Loucy (cell line): Measurements from ENCODE around the gene OR9A2.

Experiments used
- H2AFZ ChIP-seq: fragments of 200-600 bp; sonication (generic); 2 replicates; pipeline ENCODE4 v1.6.0; 2016; ENCODE audit warnings: antibody characterized with exemption, mild to moderate bottlenecking, low read length, moderate library complexity
- H3F3A ChIP-seq: fragments of 200-600 bp; 2 replicates; pipeline ENCODE4 v1.6.0; 2016; ENCODE audit warnings: antibody characterized with exemption, low read depth, mild to moderate bottlenecking
- H3K27me3 ChIP-seq: fragments of 200-600 bp; sonication (generic); 2 replicates; pipeline ENCODE4 v1.6.1; 2014; ENCODE audit warnings: low read length, mild to moderate bottlenecking; ENCODE audit not compliant: insufficient read depth, poor library complexity, severe bottlenecking
- H3K36me3 ChIP-seq: fragments of 200-600 bp; sonication (generic); 2 replicates; pipeline ENCODE4 v1.6.1; 2016; ENCODE audit warnings: low read length; ENCODE audit not compliant: insufficient read depth
- H3K4me1 ChIP-seq: fragments of 200-600 bp; sonication (generic); 2 replicates; pipeline ENCODE4 v1.5.1; 2014; ENCODE audit warnings: low read length, mild to moderate bottlenecking; ENCODE audit not compliant: insufficient read depth, poor library complexity, severe bottlenecking
- H3K4me2 ChIP-seq: fragments of 200-600 bp; sonication (generic); 2 replicates; pipeline ENCODE4 v1.6.0; 2014; ENCODE audit warnings: antibody characterized with exemption, low read length, low read depth, mild to moderate bottlenecking; ENCODE audit not compliant: poor library complexity, severe bottlenecking
- H3K4me3 ChIP-seq: fragments of 200-600 bp; sonication (generic); 2 replicates; pipeline ENCODE4 v1.5.1; 2014; ENCODE audit warnings: low read length, mild to moderate bottlenecking, mixed read lengths; ENCODE audit not compliant: poor library complexity, severe bottlenecking
- H3K79me2 ChIP-seq: fragments of 200-600 bp; sonication (generic); 2 replicates; pipeline ENCODE4 v1.6.1; 2014; ENCODE audit warnings: low read length; ENCODE audit not compliant: insufficient read depth
- H3K9ac ChIP-seq: fragments of 200-600 bp; sonication (generic); 2 replicates; pipeline ENCODE4 v1.6.0; 2014; ENCODE audit warnings: mild to moderate bottlenecking, low read depth, low read length, moderate library complexity; ENCODE audit not compliant: poor library complexity, severe bottlenecking
- H3K9me2 ChIP-seq: fragments of 200-600 bp; sonication (generic); replicated peaks from 2 replicates; pipeline ENCODE4 v1.6.1; 2016; ENCODE audit warnings: low read depth, low read length, mixed read lengths
- H3K9me3 ChIP-seq: fragments of 200-600 bp; sonication (generic); 2 replicates; pipeline ENCODE4 v1.6.1; 2014; ENCODE audit warnings: mild to moderate bottlenecking, antibody characterized with exemption, low read length, low read depth; ENCODE audit not compliant: insufficient read depth
- H4K20me1 ChIP-seq: fragments of 200-600 bp; sonication (generic); 2 replicates; pipeline ENCODE4 v1.6.0; 2014; ENCODE audit warnings: antibody characterized with exemption, low read length, mild to moderate bottlenecking; ENCODE audit not compliant: insufficient read depth, poor library complexity, severe bottlenecking
- CTCF ChIP-seq: fragments of 200-600 bp; sonication (generic); conservative IDR thresholded peaks from 2 replicates; pipeline ENCODE4 v1.5.1; 2014; ENCODE audit warnings: mild to moderate bottlenecking, antibody characterized with exemption, low read length
- EZH2phosphoT487 ChIP-seq: fragments of 200-600 bp; IDR thresholded peaks from 2 replicates; pipeline ENCODE4 v1.6.1; 2018; ENCODE audit warnings: antibody characterized with exemption, mild to moderate bottlenecking, moderate library complexity, borderline replicate concordance

The OR9A2 gene

GRCh38 chr7:143027032-143027431 lies at the start of gene OR9A2:
TSS of gene OR9A2 (minus strand) at chr7:143027132. CDS start at chr7:143027132, 0 bp downstream.
- no peaks in the 10 kb centered on the region for H4K20me1 ChIP-seq
- no peaks in the 10 kb centered on the region for H3K27me3 ChIP-seq
- peaks cover 4% of the 10 kb centered on the region; the same call in 1 of the 2 replicates for H3F3A ChIP-seq
- H3K4me1 ChIP-seq: peaks cover 50% of the 10 kb centered on the region
- H3K79me2 ChIP-seq: no peaks in the 10 kb centered on the region
- H3K9me3 ChIP-seq: no peaks in the 10 kb centered on the region
- H3K4me3 ChIP-seq: no peak within 1 kb of the TSS
- H3K9ac ChIP-seq: no peak within 1 kb of the TSS
- H3K9me2 ChIP-seq: no peaks in the 10 kb centered on the region
- no peaks in the 10 kb centered on the region for H3K36me3 ChIP-seq
- no peak within 1 kb of the TSS for H3K4me2 ChIP-seq
- no peak for TF ChIP-seq EZH2phosphoT487
- TF ChIP-seq CTCF: no peak
- no peak within 1 kb of the TSS for H2AFZ ChIP-seq

- TF ChIP-seq EZH2phosphoT487 (no peak), CTCF (no peak)
- Histone ChIP-seq H3K4me3 (no peak overlapping the region), H3K4me1 (peaks cover 7% of the 10 kb centered on the region), H3K4me2 (no peak overlapping the region), H2AFZ (no peak overlapping the region), H3K27me3 (no peaks in the 10 kb centered on the region), H3K36me3 (no peaks in the 10 kb centered on the region), H4K20me1 (no peaks in the 10 kb centered on the region), H3F3A (no peaks in the 10 kb centered on the region), H3K9ac (no peak overlapping the region), H3K9me2 (no peaks in the 10 kb centered on the region), H3K9me3 (0 out of 2 replicates have a peak, but pooled peaks cover 3% of the 10 kb centered on the region), H3K79me2 (no peaks in the 10 kb centered on the region)
Measured at GRCh38 chr7:143074141-143074540, 47.2 kb upstream of the OR9A2 start.

- no peak overlapping the region for H3K4me2 ChIP-seq
- no peak overlapping the region for H3K9ac ChIP-seq
- H3K79me2 ChIP-seq: no peaks in the 10 kb centered on the region
- H3K36me3 ChIP-seq: no peaks in the 10 kb centered on the region
- H3K27me3 ChIP-seq: no peaks in the 10 kb centered on the region
- 0 out of 2 replicates have a peak, but pooled peaks cover 3% of the 10 kb centered on the region for H3K9me3 ChIP-seq
- H2AFZ ChIP-seq: no peak overlapping the region
- H3K4me3 ChIP-seq: no peak overlapping the region
- H3F3A ChIP-seq: no peaks in the 10 kb centered on the region
- no peaks in the 10 kb centered on the region for H4K20me1 ChIP-seq
- H3K9me2 ChIP-seq: no peaks in the 10 kb centered on the region
- TF ChIP-seq CTCF (no peak), EZH2phosphoT487 (no peak)
- peaks cover 7% of the 10 kb centered on the region for H3K4me1 ChIP-seq
Measured at GRCh38 chr7:143073556-143073955, 46.6 kb upstream of the OR9A2 start.
